Stimulated activated naive CD4-positive, alpha-beta T cell treated with Interleukin-2 at 50 U/mL for 16 hours (primary cell): ENCODE data around the gene PPARA.
"Not testable (repeated sequence)": the region's sequence is repeated elsewhere in the genome, so short reads cannot be mapped to it uniquely, and the experiment has no call there.

Source experiments
- DNase-seq: peaks from one replicate; lab custom pipeline; 2025; lab: John Stamatoyannopoulos, UW

Gene PPARA

DNA sequence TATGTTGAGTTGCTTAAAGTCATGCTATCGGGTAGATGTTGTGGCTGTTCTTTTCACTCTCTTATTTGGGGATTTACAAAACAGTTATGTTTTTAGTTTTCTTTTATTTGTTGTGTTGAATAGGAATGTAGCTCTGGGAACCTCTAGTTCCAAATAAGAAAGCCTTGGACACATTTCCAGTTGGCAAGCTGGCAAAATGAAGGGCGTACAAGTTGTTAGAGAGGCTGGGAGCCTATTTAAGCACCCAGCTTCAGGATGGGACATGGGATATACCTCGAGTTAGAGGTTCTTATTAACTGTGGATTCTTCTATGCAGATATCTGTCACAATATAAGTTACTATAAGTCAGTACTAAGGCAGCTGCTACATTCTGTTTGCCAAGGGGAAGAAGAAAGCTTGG lies 22.8 kb downstream of the PPARA start:
- DNase-seq, result no peak

GRCh38 chr22:46175631-46176030 lies 25.3 kb downstream of the PPARA start:
- no peak for DNase-seq

DNA sequence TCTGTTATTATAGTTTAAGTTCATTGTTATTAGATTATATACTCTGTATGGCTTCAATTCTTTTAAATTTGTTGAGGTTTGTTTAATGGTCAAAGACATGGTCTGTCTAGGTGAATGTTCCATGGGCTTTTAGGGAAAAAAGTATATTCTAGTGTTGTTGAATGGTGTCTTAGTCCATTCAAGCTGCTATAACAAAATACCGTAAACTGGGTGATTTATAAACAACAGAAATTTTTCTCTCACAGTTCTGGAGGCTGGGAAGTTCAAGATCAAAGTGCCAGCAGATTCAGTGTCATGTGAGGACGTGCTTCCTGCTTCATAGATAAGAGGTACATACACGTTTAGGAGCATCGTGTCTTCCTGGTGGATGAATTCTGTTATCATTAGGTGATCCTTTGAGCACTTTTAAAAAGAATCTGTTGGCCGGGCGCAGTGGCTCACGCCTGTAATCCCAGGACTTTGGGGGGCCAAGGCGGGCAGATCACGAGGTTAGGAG lies 26.2 kb downstream of the PPARA start:
- DNase-seq, result no peak

- DNase-seq, result no peak
These were observed 28.6 kb downstream of the PPARA start for GRCh38 chr22:46178755-46179505.

- DNase-seq, result no peak
These were observed 29.4 kb downstream of the PPARA start for GRCh38 chr22:46179748-46180147.

GRCh38 chr22:46180370-46181137 lies 30.2 kb downstream of the PPARA start:
- no peak for DNase-seq

- no peak for DNase-seq
These were observed 33.4 kb downstream of the PPARA start for GRCh38 chr22:46183733-46184132.

DNA sequence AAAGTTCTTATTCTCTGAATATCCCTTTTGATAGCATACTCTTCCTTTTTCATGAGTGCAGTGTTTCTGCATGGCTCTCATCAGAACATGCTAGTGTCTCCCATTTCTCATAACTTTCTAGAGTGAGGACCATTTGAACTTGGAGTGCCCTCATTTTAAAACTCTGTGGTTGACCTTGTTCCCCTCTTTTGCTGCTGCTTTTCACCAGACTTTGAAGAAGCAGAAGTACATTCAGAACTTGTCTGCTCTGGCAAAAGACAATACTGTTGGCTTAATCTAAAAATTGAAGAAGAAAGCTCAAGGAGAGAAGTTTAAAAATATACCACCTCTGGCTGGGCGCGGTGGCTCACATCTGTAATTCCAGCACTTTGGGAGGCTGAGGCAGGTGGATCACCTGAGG lies 35.0 kb downstream of the PPARA start:
- DNase-seq, result no peak

DNA sequence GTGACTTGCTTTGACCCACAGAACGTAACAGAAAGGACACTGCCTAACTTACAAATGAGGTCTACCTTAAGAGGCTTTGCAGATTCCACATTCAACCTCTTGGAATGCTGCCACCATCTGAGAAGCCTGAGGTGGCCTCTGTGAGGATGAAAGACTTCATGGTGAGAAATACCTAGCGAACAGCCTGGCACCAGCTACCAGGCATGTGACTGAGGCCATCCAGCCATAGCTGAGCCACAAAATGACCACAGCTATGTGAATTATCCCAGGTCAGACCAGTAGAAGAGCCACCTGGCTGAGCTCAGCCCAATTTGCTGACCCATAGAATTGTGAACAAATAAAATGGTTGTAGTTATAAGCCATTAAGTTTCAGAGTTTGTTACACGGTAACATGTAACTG lies 37.5 kb downstream of the PPARA start:
- DNase-seq, result no peak

DNA sequence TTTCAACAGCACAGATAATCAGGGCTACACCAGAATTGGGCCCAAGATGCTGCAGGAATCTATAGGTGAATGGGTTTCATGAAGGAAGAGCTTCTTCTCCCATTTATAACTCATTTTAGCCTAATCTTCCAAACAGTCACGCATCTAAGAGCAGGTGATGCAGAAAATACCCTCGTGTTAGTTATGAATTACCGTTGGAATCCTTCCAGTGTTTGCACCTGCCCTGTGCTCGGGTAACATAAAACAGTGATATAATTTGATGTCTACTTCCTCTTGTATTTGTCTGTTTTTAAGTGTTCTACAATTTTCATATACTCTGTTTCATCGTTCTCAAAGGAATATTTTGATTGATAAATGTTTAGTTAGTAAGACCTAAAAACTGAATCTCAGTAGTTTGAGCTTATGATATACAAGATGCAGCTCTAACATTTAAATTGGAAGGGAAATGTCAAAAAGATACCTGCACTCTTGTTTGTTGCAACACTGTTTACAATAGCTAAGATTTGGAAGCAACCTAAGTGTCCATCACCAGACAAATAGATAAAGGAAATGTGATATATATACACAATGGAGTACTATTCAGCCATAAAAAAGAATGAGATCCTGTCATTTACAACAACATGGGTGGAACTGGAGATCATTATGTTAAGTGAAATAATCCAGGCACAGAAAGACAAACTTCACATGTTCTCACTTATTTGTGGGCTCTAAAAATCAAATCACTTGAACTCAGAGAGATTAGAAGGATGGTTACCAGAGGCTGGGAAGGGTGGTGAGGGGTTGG lies 42.1 kb downstream of the PPARA start:
- no peak for DNase-seq

- DNase-seq, result no peak
These were observed 43.6 kb downstream of the PPARA start for GRCh38 chr22:46193898-46194310.

GRCh38 chr22:46195487-46196165 lies 45.3 kb downstream of the PPARA start:
- DNase-seq, result no peak

GRCh38 chr22:46196278-46196677 lies 46.0 kb downstream of the PPARA start:
- no peak for DNase-seq

GRCh38 chr22:46198274-46198673 lies 47.9 kb downstream of the PPARA start:
- DNase-seq, result no peak

DNA sequence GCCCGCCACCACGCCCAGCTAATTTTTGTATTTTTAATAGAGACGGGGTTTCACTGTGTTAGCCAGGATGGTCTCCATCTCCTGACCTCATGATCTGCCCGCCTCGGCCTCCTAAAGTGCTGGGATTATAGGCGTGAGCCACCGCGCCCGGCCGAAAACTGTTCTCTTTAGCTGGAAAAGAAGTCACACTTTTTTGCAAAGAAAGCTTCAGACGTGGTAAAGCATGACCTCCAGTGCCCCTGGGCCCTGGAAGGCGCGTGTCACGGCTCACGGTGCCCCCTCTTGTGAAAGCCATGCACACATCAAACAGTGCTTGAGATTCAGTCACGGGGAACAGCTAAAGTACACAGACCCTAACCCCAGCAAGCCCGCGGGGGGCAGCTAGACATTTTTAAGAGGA lies 48.5 kb downstream of the PPARA start:
- not testable (repeated sequence) for DNase-seq

- DNase-seq, result no peak
These were observed 50.9 kb downstream of the PPARA start for GRCh38 chr22:46201059-46201757.

- DNase-seq, result no peak
These were observed 52.7 kb downstream of the PPARA start for GRCh38 chr22:46202897-46203600.

DNA sequence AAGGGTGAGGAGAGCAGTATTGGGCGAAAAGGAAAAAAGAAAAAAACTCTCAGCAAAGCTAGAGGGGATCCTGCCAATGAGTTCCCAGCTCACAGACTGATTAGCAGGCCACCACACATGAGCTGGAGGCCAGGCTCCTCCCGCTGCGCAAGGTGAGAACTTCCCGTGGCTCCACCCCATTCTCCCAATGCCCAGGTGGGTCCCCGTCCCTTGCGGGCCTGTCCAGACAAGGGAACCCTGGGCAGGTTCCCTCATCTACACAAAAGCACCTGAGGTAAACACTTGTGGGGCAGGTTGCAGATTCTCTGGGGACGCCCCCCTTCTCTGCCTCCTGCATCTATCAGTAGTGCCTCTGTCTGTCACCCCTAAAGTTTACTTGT lies 53.3 kb downstream of the PPARA start:
- DNase-seq, result no peak

DNA sequence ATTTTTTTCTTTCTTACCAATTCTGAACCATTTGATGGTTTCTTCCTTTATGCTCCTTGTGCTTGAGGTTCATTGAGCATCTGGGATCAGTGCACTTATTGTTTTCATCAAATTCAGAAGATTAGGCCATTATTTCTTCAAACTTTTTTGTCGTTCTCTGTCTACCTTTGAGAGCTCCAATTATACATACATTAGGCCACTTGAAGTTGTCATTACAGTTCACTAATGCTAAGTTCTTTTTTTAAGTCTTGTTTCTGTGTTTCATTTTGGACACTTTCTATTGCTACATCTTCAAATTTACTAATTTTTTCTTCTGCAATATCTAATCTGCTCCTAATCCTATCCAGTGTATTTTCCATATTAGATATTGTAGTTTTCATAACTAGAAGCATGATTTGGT lies 58.9 kb downstream of the PPARA start:
- no peak for DNase-seq

DNA sequence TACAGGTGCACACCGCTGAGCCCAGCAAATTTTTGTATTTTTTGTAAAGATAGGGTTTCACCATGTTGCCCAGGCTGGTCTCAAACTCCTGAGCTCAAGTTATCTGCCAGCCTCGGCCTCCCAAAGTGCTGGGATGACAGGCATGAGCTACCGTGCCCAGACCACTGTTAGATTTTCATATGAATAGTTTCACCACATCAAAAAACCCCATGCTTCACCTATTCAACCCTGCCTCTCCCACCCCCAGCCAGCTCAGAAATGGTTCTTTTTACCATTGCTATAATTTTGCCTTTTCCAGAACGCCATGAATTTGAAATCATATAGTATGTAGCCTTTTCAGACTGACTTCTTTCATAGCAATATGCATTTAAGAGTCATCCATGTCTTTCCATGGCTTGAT lies 61.9 kb downstream of the PPARA start:
- DNase-seq, result no peak

GRCh38 chr22:46213052-46213451 lies 62.7 kb downstream of the PPARA start:
- DNase-seq, result no peak
